ENCODE measurements around the gene ACOT4.
A peak's percentile ranks its signal among the peaks of the same experiment; 100 is the strongest.

ACOT4 gene

GRCh38 chr14:73613046-73613383 is 21.3 kb downstream of the ACOT4 start:
- no peak for TF ChIP-seq CTCF (IDR thresholded peaks at IDR 0.05)
- H3K4me1 ChIP-seq: no peaks in the 10 kb centered on the region

GRCh38 chr14:73613419-73613963 is 21.8 kb downstream of the ACOT4 start:
- H3K4me1 ChIP-seq: no peaks in the 10 kb centered on the region
- H2AFZ ChIP-seq: peak overlapping the region; percentile 93
- H3K36me3 ChIP-seq (ENCODE audit: control insufficient read depth, insufficient read depth, low read length): no peaks in the 10 kb centered on the region
- no peak for TF ChIP-seq CTCF (IDR thresholded peaks at IDR 0.05)
- H3K27me3 ChIP-seq (ENCODE audit: control insufficient read depth, insufficient read depth, low read length): no peaks in the 10 kb centered on the region
- no peak overlapping the region for H3K9ac ChIP-seq
- H3K4me2 ChIP-seq (ENCODE audit: low read length): no peak overlapping the region
- H3K9me3 ChIP-seq (ENCODE audit: control insufficient read depth, low read length): no peaks in the 10 kb centered on the region
- H3K4me3 ChIP-seq (ENCODE audit: low read depth, low read length): no peak overlapping the region
- H3K79me2 ChIP-seq: no peaks in the 10 kb centered on the region
- H3K27ac ChIP-seq: no peak overlapping the region

More at GRCh38 chr14:73613046-73613383, 21.3 kb downstream of the ACOT4 start:
- Histone ChIP-seq H3K9ac (no peak overlapping the region), H3K27ac (peak overlapping the region; percentile 55), H3K4me3 (ENCODE audit: low read depth, low read length) (peak overlapping the region; percentile 55), H3K27me3 (ENCODE audit: control insufficient read depth, insufficient read depth, low read length) (no peaks in the 10 kb centered on the region), H3K79me2 (no peaks in the 10 kb centered on the region), H3K36me3 (ENCODE audit: control insufficient read depth, insufficient read depth, low read length) (no peaks in the 10 kb centered on the region), H2AFZ (peak overlapping the region; percentile 93), H3K4me2 (ENCODE audit: low read length) (peak overlapping the region; percentile 68), H3K9me3 (ENCODE audit: control insufficient read depth, low read length) (no peaks in the 10 kb centered on the region)

GRCh38 chr14:73616831-73617230 is 25.2 kb downstream of the ACOT4 start:
- Histone ChIP-seq H3K4me2 (ENCODE audit: low read length) (no peak overlapping the region), H3K27me3 (ENCODE audit: control insufficient read depth, insufficient read depth, low read length) (no peaks in the 10 kb centered on the region), H3K4me1 (no peaks in the 10 kb centered on the region), H2AFZ (no peak overlapping the region), H3K9ac (no peak overlapping the region), H3K36me3 (ENCODE audit: control insufficient read depth, insufficient read depth, low read length) (no peaks in the 10 kb centered on the region), H3K79me2 (no peaks in the 10 kb centered on the region), H3K9me3 (ENCODE audit: control insufficient read depth, low read length) (no peaks in the 10 kb centered on the region), H3K27ac (no peak overlapping the region), H3K4me3 (ENCODE audit: low read depth, low read length) (no peak overlapping the region)
- TF ChIP-seq CTCF (IDR thresholded peaks at IDR 0.05): no peak

GRCh38 chr14:73619524-73619923 is 27.9 kb downstream of the ACOT4 start:
- Histone ChIP-seq H3K4me1 (no peaks in the 10 kb centered on the region), H3K9me3 (ENCODE audit: control insufficient read depth, low read length) (no peaks in the 10 kb centered on the region), H2AFZ (no peak overlapping the region), H3K36me3 (ENCODE audit: control insufficient read depth, insufficient read depth, low read length) (no peaks in the 10 kb centered on the region), H3K79me2 (no peaks in the 10 kb centered on the region), H3K27me3 (ENCODE audit: control insufficient read depth, insufficient read depth, low read length) (no peaks in the 10 kb centered on the region), H3K9ac (no peak overlapping the region), H3K27ac (no peak overlapping the region), H3K4me3 (ENCODE audit: low read depth, low read length) (no peak overlapping the region), H3K4me2 (ENCODE audit: low read length) (no peak overlapping the region)
- no peak for TF ChIP-seq CTCF (IDR thresholded peaks at IDR 0.05)

GRCh38 chr14:73620268-73620667 is 28.6 kb downstream of the ACOT4 start:
- no peak overlapping the region for H3K4me2 ChIP-seq (ENCODE audit: low read length)
- no peaks in the 10 kb centered on the region for H3K27me3 ChIP-seq (ENCODE audit: control insufficient read depth, insufficient read depth, low read length)
- no peaks in the 10 kb centered on the region for H3K9me3 ChIP-seq (ENCODE audit: control insufficient read depth, low read length)
- TF ChIP-seq CTCF (IDR thresholded peaks at IDR 0.05): no peak
- H3K79me2 ChIP-seq: no peaks in the 10 kb centered on the region
- H3K27ac ChIP-seq: no peak overlapping the region
- H3K4me3 ChIP-seq (ENCODE audit: low read depth, low read length): no peak overlapping the region
- H3K36me3 ChIP-seq (ENCODE audit: control insufficient read depth, insufficient read depth, low read length): no peaks in the 10 kb centered on the region
- no peak overlapping the region for H2AFZ ChIP-seq
- no peak overlapping the region for H3K9ac ChIP-seq
- H3K4me1 ChIP-seq: no peaks in the 10 kb centered on the region

Measured in parathyroid adenoma (tissue), 2 donors.